Measurements from ENCODE around the gene NEK1. TPM values are rescaled to one million over a fixed set of nuclear protein-coding genes. Genes with fewer than 3 reads are reported as not detected.
"Not testable (repeated sequence)": the region's sequence is repeated elsewhere in the genome, so short reads cannot be mapped to it uniquely, and the experiment has no call there.

Gene NEK1
- total RNA-seq, 2 donors from 2014 or later: 7.2 to 9.3 TPM

- peaks cover 0 to 6% of the 10 kb centered on the region in 2 donors for H3K9me3 ChIP-seq
- DNase-seq (ENCODE audit: low spot score): no peak
- H3K4me3 ChIP-seq: no peak overlapping the region
- peaks cover 0 to 4% of the 10 kb centered on the region in 2 donors for H3K4me1 ChIP-seq
- H3K27me3 ChIP-seq: no peaks in the 10 kb centered on the region
- TF ChIP-seq CTCF (IDR thresholded peaks at IDR 0.05): no peak
- H3K27ac ChIP-seq: no peak overlapping the region
- H3K36me3 ChIP-seq: no peaks in the 10 kb centered on the region
These were observed 127.9 kb downstream of the NEK1 start for GRCh38 chr4:169484485-169484884.

GRCh38 chr4:169464080-169464479 is 148.3 kb downstream of the NEK1 start:
- DNase-seq (ENCODE audit: low spot score): no peak

GRCh38 chr4:169460081-169460480 is 152.3 kb downstream of the NEK1 start:
- Histone ChIP-seq H3K27me3 (no peaks in the 10 kb centered on the region), H3K4me1 (no peaks in the 10 kb centered on the region), H3K27ac (no peak overlapping the region), H3K4me3 (no peak overlapping the region), H3K9me3 (no peaks in the 10 kb centered on the region), H3K36me3 (no peaks in the 10 kb centered on the region)
- DNase-seq (ENCODE audit: low spot score): no peak
- no peak for TF ChIP-seq CTCF (IDR thresholded peaks at IDR 0.05)

More at GRCh38 chr4:169464080-169464479, 148.3 kb downstream of the NEK1 start:
- Histone ChIP-seq H3K4me3 (no peak overlapping the region), H3K36me3 (no peaks in the 10 kb centered on the region), H3K4me1 (no peaks in the 10 kb centered on the region), H3K27ac (no peak overlapping the region), H3K27me3 (no peaks in the 10 kb centered on the region), H3K9me3 (no peaks in the 10 kb centered on the region)
- TF ChIP-seq CTCF (IDR thresholded peaks at IDR 0.05): no peak

GRCh38 chr4:169458575-169458974 is 153.8 kb downstream of the NEK1 start:
- TF ChIP-seq CTCF (IDR thresholded peaks at IDR 0.05): no peak
- H3K4me3 ChIP-seq: no peak overlapping the region
- no peak overlapping the region for H3K27ac ChIP-seq
- DNase-seq (ENCODE audit: low spot score): no peak
- no peaks in the 10 kb centered on the region for H3K27me3 ChIP-seq
- no peaks in the 10 kb centered on the region for H3K9me3 ChIP-seq
- no peaks in the 10 kb centered on the region for H3K36me3 ChIP-seq
- no peaks in the 10 kb centered on the region for H3K4me1 ChIP-seq

- not testable (repeated sequence) for H3K4me1 ChIP-seq; H3K36me3 ChIP-seq; H3K4me3 ChIP-seq; DNase-seq (ENCODE audit: low spot score); H3K27me3 ChIP-seq; H3K9me3 ChIP-seq; H3K27ac ChIP-seq
These were observed 159.7 kb downstream of the NEK1 start for GRCh38 chr4:169452644-169453043.

DNA sequence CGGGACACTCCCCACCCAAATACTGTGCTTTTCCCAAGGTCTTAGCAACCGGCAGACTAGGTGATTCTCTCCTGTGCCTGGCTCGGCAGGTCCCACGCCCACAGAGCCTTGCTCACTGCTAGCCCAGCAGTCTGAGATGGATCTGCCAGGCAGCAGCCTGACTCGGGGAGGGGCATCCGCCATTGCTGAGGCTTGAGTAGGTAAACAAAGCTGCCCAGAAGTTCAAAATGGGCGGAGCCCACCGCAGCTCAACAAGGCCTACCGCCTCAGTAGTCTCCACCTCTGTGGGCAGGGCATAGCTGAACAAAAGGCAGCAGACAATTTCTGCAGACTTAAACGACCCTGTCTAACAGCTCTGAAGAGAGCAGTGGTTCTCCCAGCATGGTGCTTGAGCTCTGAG is 163.4 kb downstream of the NEK1 start:
- DNase-seq (ENCODE audit: low spot score); H3K4me1 ChIP-seq: not testable (repeated sequence)
- peaks cover under 1 to 29% of the 10 kb centered on the region in 2 donors for H3K9me3 ChIP-seq

DNA sequence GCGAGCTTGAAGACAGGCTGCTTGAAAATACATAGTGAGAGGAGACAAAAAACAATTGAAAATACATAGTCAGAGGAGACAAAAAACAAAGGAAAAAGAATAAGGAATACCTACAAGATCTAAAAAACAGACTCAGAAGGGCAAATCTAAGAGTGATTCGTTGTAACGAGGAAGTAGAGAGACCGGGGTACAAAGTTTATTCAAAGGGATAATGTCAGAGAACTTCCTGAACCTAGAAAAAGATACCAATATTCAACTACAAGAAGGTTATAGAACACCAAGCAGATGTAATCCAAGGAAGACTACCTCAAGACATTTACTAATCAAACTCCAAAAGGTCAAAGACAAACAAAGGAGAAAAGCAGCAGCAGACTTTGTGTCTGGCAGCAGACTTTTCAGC is 165.6 kb downstream of the NEK1 start:
- no peaks in the 10 kb centered on the region for H3K36me3 ChIP-seq
- TF ChIP-seq CTCF (IDR thresholded peaks at IDR 0.05): no peak
- DNase-seq (ENCODE audit: low spot score): no peak
- no peak overlapping the region for H3K4me3 ChIP-seq
- no peaks in the 10 kb centered on the region for H3K27me3 ChIP-seq
- H3K9me3 ChIP-seq: peaks cover 7 to 39% of the 10 kb centered on the region in 2 donors
- no peaks in the 10 kb centered on the region for H3K4me1 ChIP-seq
- no peak overlapping the region for H3K27ac ChIP-seq

More for the DNA sequence above, 163.4 kb downstream of the NEK1 start:
- not testable (repeated sequence) for H3K27ac ChIP-seq, H3K27me3 ChIP-seq, H3K36me3 ChIP-seq, H3K4me3 ChIP-seq
